ENCODE results near the gene HNRNPK. TPM values are rescaled to one million over a fixed set of nuclear protein-coding genes. Genes with fewer than 3 reads are reported as not detected.

The HNRNPK gene
- 100 to 1,000 TPM; 376 to 418 TPM for total RNA-seq
- long read RNA-seq, partial matches to known transcripts = 40 of 218 reads
- long read RNA-seq, other reads (novel, unspliced or antisense) = 177 of 218 reads

GRCh38 chr9:83979812-83980394 is at the start of gene HNRNPK:
TSS of gene HNRNPK (minus strand) at chr9:83980215. CDS start at chr9:83978252, 1,963 bp downstream.
- ATAC-seq = peak; percentile 86
- intact Hi-C loops (cut with DNase I, micrococcal nuclease) = no loop called here
- DNase-seq = peak; percentile 99 to 100

GRCh38 chr9:84027201-84027600 is 47.2 kb upstream of the HNRNPK start:
- intact Hi-C loops (cut with DNase I, micrococcal nuclease) = no loop called here
- no peak for DNase-seq
- no peak for ATAC-seq

GRCh38 chr9:84024041-84024575 is 44.1 kb upstream of the HNRNPK start:
- intact Hi-C loops (cut with DNase I, micrococcal nuclease) = no loop called here
- DNase-seq = no peak
- no peak for ATAC-seq

- no peak for ATAC-seq
Measured at GRCh38 chr9:84007662-84008061, 27.6 kb upstream of the HNRNPK start.

GRCh38 chr9:84003246-84003645 is 23.2 kb upstream of the HNRNPK start:
- ATAC-seq (no peak), DNase-seq (no peak)
- intact Hi-C loops (cut with DNase I, micrococcal nuclease) = no loop called here

More at GRCh38 chr9:84007662-84008061, 27.6 kb upstream of the HNRNPK start:
- no peak for DNase-seq
- intact Hi-C loops (cut with DNase I, micrococcal nuclease) = no loop called here

GRCh38 chr9:84002344-84002743 is 22.3 kb upstream of the HNRNPK start:
- ATAC-seq = peak; percentile 53
- DNase-seq = no peak
- intact Hi-C loops (cut with DNase I, micrococcal nuclease) = no loop called here

DNA sequence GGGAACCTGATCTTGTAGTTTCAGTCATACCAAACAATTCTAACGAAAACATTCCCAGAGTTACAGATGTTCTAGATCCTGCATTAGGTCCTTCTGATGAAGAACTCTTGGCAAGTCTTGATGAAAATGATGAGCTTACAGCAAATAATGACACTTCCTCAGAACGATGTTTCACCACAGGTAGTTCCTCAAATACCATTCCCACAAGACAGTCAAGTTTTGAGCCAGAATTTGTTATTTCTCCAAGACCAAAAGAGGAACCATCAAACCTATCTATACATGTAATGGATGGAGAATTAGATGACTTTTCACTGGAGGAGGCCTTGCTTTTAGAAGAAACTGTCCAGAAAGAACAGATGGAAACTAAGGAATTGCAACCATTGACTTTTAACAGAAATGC is 21.6 kb upstream of the HNRNPK start:
- DNase-seq (no peak), ATAC-seq (no peak)
- intact Hi-C loops (cut with DNase I, micrococcal nuclease) = no loop called here

DNA sequence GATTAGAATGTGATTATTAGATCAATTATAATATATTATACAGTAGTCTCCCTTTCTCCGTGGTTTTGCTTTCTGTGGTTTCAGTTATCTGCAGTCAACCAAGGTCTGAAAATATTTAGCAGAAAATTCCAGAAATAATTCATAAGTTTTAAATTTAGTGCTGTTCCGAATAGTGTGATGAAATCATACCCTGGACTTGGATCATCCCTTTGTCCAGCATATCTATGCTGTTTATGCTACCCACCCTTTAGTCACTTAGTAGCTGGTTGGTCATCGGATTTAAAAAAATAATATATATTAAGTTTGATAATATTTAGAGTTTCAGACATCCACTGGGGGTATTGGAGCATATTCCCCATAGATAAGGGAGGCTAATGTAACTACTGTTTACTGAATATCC is 20.2 kb upstream of the HNRNPK start:
- no peak for DNase-seq
- intact Hi-C loops (cut with DNase I, micrococcal nuclease) = no loop called here
- no peak for ATAC-seq

- DNase-seq (no peak), ATAC-seq (peak; percentile 48)
- intact Hi-C loops (cut with DNase I, micrococcal nuclease) = no loop called here
Measured at GRCh38 chr9:83999141-83999918, 19.3 kb upstream of the HNRNPK start.

DNA sequence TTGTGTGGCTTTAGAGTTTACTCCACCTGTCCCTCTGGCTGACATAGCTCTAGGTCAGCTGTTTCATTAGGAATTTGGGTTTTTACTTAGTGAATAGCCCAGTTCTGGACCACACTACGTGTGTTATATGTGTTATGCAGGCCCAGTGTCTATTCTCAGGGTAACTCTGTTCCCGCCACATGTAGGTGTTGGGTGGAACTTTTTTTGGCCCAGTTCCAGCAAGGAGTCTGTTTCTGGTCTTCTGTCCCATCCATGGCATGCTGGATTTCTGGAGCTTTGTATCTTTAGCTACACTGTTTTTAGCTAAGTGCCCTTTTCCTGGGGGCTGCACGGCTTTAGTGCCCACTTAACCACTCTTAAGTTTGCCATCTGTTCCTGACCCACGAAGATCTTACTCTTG is 16.1 kb upstream of the HNRNPK start:
- intact Hi-C loops (cut with DNase I, micrococcal nuclease) = no loop called here
- ATAC-seq (no peak), DNase-seq (no peak)

DNA sequence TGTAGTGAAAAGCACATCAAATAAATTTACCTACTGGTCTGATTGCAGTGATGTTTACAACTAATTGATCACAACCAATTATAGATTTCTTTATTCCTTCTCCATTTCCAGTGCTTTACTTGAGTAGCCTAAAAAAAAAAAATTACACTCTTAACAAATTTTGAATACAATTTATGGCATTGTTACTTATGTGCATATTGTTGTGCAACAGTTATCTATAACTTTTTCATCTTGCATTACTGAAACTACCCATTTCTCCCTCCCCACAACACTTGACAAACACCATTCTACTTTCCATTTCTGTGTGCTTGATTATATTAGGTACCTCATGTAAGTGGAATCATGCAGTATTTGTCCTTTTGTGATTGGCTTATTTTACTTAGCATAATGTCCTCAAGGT is 12.9 kb upstream of the HNRNPK start:
- ATAC-seq = no peak
- no peak for DNase-seq
- intact Hi-C loops (cut with DNase I, micrococcal nuclease) = no loop called here

GRCh38 chr9:83992407-83992806 is 12.4 kb upstream of the HNRNPK start:
- ATAC-seq (peak; percentile 72), DNase-seq (no peak)
- intact Hi-C loops (cut with DNase I, micrococcal nuclease) = no loop called here

DNA sequence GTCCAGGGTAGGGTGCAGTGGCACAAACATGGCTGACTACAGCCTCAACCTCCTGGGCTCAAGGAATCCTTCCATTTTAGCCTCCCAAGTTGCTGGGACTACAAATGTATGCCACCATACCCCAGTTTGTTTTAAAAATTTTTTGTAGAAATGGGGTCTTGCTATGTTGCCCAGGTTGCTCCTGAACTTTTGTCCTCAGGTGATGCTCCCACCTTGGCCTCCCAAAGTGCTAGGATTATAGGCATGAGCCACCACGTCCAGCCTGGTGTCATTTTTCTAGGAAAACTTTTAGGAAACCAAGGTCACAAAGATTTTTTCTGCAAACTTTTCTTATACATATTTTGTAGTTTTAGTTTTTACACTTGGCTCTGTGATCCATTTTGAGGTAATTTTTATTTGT is 11.3 kb upstream of the HNRNPK start:
- no peak for ATAC-seq
- DNase-seq = no peak
- intact Hi-C loops (cut with DNase I, micrococcal nuclease) = no loop called here

GRCh38 chr9:83988411-83988810 is 8.4 kb upstream of the HNRNPK start:
- intact Hi-C loops (cut with DNase I, micrococcal nuclease) = no loop called here
- ATAC-seq (no peak), DNase-seq (no peak)

- DNase-seq (no peak), ATAC-seq (no peak)
- intact Hi-C loops (cut with DNase I, micrococcal nuclease) = no loop called here
Measured at GRCh38 chr9:83987402-83987791, 7.4 kb upstream of the HNRNPK start.

GRCh38 chr9:83986765-83987401 is 6.9 kb upstream of the HNRNPK start:
- peak; percentile 65 to 80 for DNase-seq
- intact Hi-C loops (cut with DNase I, micrococcal nuclease) = no loop called here
- ATAC-seq = peak; percentile 92

DNA sequence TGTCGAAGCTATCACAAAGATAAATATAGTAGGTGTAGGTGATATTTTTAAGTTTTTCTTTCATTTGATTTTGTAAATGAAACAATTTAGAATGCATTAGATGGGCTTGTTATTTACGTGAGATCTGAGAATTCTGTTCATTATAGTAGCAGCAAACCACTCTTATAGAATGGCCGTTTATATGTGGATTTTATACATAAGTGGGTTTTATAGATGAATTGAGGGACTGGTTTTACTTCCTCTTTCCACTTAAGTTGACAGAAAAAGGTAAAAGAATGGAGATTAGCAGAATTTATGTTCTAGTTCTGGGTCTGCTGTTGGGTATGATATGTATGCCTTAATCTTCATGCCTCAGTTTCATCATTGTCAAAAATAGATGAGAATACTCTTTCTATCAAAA is 6.2 kb upstream of the HNRNPK start:
- intact Hi-C loops (cut with DNase I, micrococcal nuclease) = no loop called here
- ATAC-seq = no peak
- no peak for DNase-seq

GRCh38 chr9:83981126-83981871 is 1.3 kb upstream of the HNRNPK start:
- intact Hi-C loops (cut with DNase I, micrococcal nuclease) = no loop called here
- peak; percentile 22 for ATAC-seq
- peak; percentile 48 to 62 for DNase-seq
